Stimulated activated CD4-positive, alpha-beta T cell treated with anti-CD3 and anti-CD28 coated beads, Interleukin-1b, Interleukin-23, amount 100 ng/mL, for 1 hour (primary cell): ENCODE results near the gene OR8B4.
"Not testable (repeated sequence)": the region's sequence is repeated elsewhere in the genome, so short reads cannot be mapped to it uniquely, and the experiment has no call there.

Experiments used
- DNase-seq, 2 donors: peaks; one replicate each; pipeline ENCODE4 v3.0.0-alpha.2; 2020; ENCODE audit warnings: low read depth in 2 of 2

The OR8B4 gene

GRCh38 chr11:124424384-124424921 lies at the start of gene OR8B4:
Gene OR8B4 (minus strand): TSS chr11:124424871. CDS start chr11:124424871, 0 bp downstream.
- DNase-seq, result no peak

- no peak for DNase-seq
Observed at GRCh38 chr11:124474079-124474478, 49.4 kb upstream of the OR8B4 start.

GRCh38 chr11:124473476-124473875 lies 48.8 kb upstream of the OR8B4 start:
- no peak for DNase-seq

GRCh38 chr11:124470561-124471227 lies 46.0 kb upstream of the OR8B4 start:
- no peak for DNase-seq

- no peak for DNase-seq
Observed at GRCh38 chr11:124467381-124467927, 42.8 kb upstream of the OR8B4 start.

- DNase-seq, result no peak
Observed at GRCh38 chr11:124465368-124465767, 40.7 kb upstream of the OR8B4 start.

GRCh38 chr11:124463990-124464389 lies 39.3 kb upstream of the OR8B4 start:
- DNase-seq, result no peak

GRCh38 chr11:124463324-124463723 lies 38.7 kb upstream of the OR8B4 start:
- no peak for DNase-seq

- DNase-seq, result no peak
Observed at GRCh38 chr11:124460459-124460858, 35.8 kb upstream of the OR8B4 start.

- DNase-seq, result not testable (repeated sequence)
Observed at GRCh38 chr11:124459379-124459778, 34.7 kb upstream of the OR8B4 start.

- no peak for DNase-seq
Observed at GRCh38 chr11:124454552-124454951, 29.9 kb upstream of the OR8B4 start.

- no peak for DNase-seq
Observed at GRCh38 chr11:124446916-124447315, 22.2 kb upstream of the OR8B4 start.

- no peak for DNase-seq
Observed at GRCh38 chr11:124445646-124446150, 21.0 kb upstream of the OR8B4 start, which contains the start of gene OR8B8. Gene OR8B8 (minus strand): TSS chr11:124445696. CDS start chr11:124441085, 4,611 bp downstream.

GRCh38 chr11:124442847-124443246 lies 18.2 kb upstream of the OR8B4 start:
- DNase-seq, result no peak

GRCh38 chr11:124442442-124442841 lies 17.8 kb upstream of the OR8B4 start:
- no peak for DNase-seq

GRCh38 chr11:124441519-124441918 lies 16.8 kb upstream of the OR8B4 start:
- DNase-seq, result no peak

- no peak for DNase-seq
Observed at GRCh38 chr11:124441081-124441480, 16.4 kb upstream of the OR8B4 start.

- no peak for DNase-seq
Observed at GRCh38 chr11:124440608-124441007, 15.9 kb upstream of the OR8B4 start.

GRCh38 chr11:124434699-124435098 lies 10.0 kb upstream of the OR8B4 start:
- DNase-seq, result no peak

GRCh38 chr11:124429599-124429998 lies 4.9 kb upstream of the OR8B4 start:
- DNase-seq, result no peak

GRCh38 chr11:124421043-124421442 lies 3.6 kb downstream of the OR8B4 start:
- no peak for DNase-seq

GRCh38 chr11:124415356-124415923 lies 9.2 kb downstream of the OR8B4 start:
- DNase-seq, result no peak

GRCh38 chr11:124409906-124410305 lies 14.8 kb downstream of the OR8B4 start:
- DNase-seq, result no peak
